ENCODE data around the gene CBLN2.

Gene CBLN2

DNA sequence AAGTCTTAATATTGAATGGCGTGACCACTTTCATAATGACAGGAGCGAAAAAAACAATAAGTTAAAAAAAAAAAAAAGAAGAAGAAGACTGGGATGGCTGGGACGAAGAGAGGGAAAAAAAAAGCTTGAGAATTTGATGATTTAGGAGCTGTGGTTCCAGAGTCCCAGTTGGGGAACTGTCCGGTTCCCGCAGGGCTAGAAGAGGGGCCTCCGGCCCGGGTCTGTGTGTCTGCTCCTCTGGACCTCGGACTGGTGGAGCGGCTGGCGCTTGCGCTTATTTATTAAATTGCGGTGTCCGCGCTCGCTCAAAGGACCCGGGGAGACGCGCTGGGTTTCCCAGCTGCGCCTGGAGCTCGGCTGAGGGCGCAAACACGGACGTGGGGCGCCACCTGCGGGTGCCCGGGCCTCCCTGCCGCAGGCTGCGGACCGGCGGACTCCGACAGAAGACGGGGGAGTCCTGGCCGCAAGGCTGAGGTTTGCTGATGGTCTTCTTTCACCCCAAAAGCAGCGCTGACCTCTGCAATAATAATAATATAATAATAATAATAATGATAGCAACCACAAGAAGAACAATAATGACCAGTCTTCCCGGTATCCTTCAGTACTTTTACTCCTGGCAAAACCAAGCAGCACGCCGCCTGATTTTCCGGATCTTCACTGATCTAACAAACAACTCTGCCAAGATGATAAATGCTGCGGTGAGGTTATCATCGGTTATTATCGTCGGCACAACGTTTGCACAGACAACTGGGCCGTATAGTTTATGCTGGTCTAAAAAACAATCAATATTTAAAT is at the start of gene CBLN2:
CBLN2 (minus strand) TSS at position 251 of the 795 bp plus-strand sequence. CDS start 2,182 bp downstream, outside the sequence.
- TF ChIP-seq, protein P1, sequence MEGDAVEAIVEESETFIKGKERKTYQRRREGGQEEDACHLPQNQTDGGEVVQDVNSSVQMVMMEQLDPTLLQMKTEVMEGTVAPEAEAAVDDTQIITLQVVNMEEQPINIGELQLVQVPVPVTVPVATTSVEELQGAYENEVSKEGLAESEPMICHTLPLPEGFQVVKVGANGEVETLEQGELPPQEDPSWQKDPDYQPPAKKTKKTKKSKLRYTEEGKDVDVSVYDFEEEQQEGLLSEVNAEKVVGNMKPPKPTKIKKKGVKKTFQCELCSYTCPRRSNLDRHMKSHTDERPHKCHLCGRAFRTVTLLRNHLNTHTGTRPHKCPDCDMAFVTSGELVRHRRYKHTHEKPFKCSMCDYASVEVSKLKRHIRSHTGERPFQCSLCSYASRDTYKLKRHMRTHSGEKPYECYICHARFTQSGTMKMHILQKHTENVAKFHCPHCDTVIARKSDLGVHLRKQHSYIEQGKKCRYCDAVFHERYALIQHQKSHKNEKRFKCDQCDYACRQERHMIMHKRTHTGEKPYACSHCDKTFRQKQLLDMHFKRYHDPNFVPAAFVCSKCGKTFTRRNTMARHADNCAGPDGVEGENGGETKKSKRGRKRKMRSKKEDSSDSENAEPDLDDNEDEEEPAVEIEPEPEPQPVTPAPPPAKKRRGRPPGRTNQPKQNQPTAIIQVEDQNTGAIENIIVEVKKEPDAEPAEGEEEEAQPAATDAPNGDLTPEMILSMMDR (IDR thresholded peaks at IDR 0.05): peak; percentile 90

DNA sequence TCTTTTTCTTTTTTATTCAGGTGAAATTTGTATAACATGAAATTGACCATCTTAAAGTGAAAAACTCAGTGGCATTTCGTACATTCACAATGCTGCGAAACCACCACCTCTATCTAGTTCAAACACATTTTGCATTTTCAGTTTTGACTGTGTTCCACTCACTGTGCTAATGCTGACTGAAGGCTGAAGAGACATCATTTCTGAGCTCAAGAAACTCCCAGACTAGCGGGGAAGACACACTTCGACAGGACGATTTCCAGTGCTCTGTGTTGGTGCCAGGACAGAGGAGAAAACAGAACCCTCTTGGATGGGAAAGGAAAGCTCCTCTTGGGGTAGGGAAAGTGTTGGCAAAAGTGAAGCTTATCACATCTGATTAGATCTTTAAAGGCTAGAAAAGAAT is 44.2 kb upstream of the CBLN2 start:
- TF ChIP-seq, protein P1 (IDR thresholded peaks at IDR 0.05): no peak

DNA sequence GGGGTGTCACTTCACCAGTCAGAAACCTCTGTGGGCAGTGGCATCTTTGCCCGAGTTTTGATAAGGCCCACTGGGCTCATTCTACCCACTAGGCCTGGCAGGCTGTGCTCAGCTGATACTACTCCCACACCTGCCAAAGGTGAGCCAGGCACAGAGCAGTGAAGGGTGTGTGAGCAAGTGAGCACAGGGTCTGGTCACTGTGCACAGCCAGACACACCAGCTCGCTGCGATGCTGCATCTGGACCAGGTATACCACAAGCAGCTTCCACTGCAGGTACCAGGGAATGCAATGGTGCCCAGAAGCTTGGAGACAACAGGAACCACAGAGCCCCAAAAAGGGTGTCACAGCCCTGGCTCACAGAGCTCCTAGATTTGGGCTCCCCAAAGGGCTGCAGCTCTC is 40.6 kb upstream of the CBLN2 start:
- TF ChIP-seq, protein P1 (IDR thresholded peaks at IDR 0.05): no peak

DNA sequence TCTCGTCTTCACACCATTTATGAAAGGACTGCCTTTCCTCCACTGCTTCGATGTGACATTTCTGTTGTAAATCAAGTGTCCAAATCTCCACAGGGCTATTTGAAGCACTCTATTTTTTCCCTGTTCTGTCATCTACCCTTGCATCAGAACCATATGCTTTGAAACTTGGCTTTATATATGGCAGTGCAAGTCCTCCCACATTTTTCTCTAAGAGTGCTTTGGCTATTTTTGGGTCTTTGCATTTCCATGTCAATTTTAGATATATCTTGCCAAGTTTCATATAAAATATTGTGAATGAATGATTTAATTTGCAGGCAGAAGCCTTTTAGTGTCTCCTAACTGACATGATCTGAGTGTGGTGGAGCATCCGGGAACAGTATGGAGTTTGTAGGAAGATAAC is 37.8 kb upstream of the CBLN2 start:
- TF ChIP-seq, protein P1 (IDR thresholded peaks at IDR 0.05): no peak

DNA sequence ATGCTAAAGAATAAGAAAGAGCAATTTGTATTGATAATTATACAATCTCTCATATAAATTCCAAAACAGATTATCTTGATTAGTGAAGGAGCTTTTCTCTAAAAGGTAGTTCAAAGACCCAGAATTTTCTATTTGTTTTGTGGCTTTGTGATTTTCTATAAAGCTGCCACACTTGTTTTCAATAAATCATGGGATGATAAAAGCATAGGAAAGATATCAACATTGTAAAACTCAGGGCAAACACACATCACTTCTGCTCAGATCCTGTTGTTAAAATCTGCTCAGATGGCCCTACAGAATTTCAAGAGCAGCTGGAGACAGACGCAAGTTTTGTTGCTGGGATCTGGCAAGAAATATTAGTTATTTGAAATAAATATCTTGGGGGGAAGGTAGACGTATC is 28.8 kb upstream of the CBLN2 start:
- TF ChIP-seq, protein P1 (IDR thresholded peaks at IDR 0.05): no peak

DNA sequence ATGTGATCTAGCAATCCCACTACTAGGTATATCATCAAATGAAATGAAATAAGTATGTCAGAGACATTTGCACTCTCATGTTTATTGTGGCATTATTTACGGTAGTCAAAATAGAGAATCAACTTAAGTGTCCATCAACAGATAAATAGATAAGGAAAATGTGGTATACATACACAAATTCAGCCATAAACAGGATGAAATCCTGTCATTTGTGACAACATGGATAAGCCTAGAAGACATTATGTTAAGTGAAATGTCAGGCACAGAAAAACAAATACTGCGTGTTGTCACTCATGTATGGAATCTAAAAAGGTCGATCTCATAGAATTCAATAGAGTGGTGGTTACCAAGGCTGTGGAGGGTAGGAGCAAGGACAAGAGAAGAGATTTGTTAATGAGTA is 22.1 kb upstream of the CBLN2 start:
- TF ChIP-seq, protein P1 (IDR thresholded peaks at IDR 0.05): no peak

DNA sequence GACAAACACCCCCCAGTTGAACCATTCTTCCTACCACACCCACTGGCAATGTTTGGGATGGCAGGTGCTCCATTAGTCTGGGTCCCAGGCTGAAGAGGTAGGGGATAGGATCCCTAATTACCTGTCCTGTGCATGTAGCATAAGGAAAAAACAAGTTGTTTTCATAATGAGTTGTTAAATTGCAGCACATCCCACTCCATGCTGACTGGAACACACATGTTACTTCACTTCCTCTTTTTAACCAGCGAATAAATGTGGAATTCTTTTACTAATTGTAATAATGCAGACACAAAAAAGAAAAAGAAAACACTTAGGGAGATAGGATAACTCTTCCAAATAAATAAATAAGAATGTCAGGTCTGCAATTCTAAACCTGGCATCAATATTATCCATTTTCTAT is 11.8 kb upstream of the CBLN2 start:
- TF ChIP-seq, protein P1 (IDR thresholded peaks at IDR 0.05): no peak

All from LNCAP (cell line).